Left forelimb (tissue), 1 donor: ENCODE results near the gene LZTS2.

ENCODE experiments used
- DNase-seq: peaks from one replicate; pipeline ENCODE4 v3.0.0-alpha.2; 2018; ENCODE audit warnings: low spot score

The LZTS2 gene

DNA sequence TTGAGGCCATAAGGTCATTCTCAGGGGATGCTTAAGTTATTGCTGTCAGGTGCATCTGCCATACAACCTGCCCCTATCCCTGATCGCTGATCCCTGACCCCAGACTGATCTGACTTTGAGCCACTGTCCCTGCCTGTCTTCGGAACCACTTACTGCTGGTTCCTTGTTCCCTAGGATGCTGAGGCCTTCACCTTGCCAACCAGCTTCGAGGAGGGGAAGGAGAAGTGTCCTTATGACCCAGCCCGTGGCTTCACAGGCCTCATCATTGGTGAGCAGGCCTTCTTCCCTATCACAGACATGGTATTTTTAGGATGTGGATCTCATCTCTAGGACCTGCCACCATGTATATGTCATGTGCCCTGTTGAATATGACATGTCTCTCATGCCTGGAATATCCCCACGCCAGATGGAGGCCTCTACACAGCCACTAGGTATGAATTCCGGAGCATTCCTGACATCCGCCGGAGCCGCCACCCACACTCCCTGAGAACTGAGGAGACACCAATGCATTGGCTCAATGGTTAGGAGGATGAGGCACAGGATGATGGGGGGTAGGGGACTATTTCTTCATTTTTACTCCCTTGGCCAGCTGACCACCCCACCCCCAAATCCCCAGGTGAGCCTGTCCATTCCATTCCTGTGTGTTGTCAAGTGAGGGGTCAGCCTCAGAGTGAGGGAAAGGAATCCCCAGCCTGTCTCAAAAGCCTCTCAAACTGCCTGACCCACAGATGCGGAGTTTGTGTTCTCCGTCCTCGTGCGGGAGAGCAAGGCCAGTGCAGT, 21.3 kb upstream of the LZTS2 start:
- peak; percentile 45 for DNase-seq

DNA sequence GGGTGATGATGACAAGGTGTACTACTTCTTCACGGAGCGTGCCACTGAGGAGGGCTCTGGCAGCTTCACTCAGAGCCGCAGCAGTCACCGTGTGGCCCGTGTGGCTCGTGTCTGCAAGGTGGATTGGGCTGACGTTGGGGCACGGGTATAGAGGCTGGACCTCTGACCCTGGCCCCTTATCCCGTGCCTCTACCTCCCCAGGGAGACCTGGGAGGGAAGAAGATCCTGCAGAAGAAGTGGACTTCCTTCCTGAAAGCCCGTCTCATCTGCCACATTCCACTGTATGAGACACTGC, 20.8 kb upstream of the LZTS2 start:
- DNase-seq: peak; percentile 59

DNA sequence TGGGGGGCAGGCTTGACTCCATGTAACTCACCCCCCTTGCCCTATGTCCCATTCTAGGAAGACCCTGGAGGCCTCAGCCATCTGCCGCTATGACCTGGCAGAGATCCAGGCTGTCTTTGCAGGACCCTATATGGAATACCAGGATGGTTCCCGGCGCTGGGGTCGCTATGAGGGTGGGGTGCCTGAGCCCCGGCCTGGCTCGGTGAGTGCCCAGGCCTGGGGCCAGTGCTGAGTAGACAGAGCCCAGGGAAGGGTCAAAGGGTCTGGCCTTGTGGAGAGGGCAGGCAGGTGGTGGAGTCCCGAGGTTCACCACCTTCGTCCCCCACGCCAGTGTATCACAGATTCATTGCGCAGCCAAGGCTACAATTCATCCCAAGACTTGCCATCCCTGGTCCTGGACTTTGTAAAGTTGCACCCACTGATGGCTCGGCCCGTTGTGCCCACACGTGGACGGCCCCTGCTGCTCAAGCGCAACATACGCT, 19.8 kb upstream of the LZTS2 start:
- DNase-seq: peak; percentile 56

DNA sequence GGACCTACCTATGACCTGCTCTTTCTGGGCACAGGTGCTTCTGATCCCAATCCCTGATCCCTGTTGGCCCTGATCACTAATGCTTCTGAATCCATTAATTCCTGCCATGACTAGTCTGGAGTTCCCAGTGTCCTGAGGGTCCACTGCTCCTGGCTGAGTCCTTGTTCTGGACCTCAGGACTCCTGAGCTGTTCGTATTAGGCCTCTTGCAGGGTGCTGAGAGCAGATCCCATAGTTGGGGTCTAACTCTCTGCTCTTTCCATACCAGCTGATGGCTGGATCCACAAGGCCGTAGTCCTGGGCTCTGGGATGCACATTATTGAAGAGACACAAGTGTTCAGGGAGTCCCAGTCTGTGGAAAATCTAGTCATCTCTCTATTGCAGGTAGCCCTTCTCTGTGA, 19.3 kb upstream of the LZTS2 start:
- DNase-seq: peak; percentile 58

DNA sequence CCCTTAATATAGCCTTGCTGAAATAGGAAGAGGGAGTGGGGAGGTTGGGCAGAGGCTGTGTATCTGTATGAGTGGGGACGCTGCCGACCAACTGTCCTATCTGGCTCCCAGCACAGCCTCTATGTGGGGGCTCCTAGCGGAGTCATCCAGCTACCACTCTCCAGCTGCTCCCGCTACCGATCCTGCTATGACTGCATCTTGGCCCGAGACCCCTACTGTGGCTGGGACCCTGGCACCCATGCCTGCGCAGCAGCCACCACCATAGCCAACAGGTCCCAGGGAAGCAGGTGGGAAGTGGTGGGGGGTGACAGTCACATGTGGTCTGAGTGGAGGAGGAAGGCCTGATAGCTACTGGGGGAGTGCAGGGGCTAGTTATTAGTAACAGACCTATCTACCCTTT, 18.9 kb upstream of the LZTS2 start:
- peak; percentile 34 for DNase-seq

DNA sequence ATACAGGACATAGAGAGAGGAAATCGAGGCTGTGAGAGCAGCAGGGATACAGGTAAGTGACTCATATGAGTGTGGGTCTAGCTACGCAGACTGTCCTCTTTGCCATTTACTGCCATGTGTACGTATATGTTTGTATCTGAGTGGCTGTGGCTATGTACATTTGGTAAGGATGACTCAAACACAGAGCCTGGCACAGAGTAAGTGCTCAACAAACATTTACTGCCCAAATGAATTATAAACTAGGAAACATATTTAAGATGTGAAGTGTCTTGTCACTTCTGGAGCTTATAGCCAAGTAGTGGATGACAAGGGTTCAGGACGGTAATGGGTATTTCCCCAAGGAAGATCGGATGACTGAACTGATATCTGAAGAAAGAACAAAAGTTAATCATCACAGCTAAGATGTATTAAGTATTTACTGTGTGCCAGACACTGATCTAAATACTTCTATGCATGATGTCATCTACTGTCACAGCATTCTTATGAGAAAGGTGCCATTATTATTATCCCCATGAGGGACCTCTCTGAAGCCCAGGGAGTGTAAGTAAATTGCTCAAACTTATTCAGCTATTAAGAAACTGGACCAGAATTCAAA, 18.3 kb upstream of the LZTS2 start:
- peak; percentile 17 for DNase-seq

DNA sequence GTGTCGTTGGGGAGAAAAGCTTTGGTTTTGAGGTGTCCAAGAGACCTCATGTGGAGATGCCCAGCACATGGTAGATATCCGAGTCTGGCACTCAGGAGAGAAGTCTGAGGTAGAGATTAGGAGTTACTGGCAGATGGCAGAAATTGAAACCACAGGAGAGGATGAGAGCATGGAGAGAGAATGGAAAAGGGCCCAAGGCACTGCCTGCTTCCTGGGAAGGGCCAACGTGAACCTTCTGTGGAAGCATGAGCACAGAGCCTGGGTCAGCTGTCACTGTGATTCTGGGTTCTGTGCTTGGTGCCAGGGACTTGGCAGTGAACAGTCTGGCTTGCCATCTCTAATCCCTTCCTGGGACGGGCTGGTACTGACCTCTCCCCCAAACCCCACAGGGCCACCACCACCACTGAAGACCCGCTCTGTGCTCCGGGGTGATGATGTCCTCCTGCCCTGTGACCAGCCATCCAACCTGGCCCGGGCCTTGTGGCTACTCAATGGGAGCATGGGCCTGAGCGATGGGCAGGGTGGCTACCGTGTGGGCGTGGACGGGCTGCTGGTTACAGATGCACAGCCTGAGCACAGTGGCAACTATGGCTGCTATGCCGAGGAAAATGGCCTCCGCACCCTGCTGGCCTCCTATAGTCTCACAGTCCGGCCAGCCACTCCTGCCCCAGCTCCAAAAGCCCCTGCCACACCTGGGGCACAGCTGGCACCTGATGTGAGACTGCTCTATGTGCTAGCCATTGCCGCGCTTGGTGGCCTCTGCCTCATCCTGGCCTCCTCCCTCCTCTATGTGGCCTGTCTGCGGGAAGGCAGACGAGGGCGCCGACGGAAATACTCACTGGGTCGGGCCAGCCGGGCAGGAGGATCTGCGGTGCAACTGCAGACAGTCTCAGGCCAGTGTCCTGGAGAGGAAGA, 16.4 kb upstream of the LZTS2 start:
- peak; percentile 63 for DNase-seq

DNA sequence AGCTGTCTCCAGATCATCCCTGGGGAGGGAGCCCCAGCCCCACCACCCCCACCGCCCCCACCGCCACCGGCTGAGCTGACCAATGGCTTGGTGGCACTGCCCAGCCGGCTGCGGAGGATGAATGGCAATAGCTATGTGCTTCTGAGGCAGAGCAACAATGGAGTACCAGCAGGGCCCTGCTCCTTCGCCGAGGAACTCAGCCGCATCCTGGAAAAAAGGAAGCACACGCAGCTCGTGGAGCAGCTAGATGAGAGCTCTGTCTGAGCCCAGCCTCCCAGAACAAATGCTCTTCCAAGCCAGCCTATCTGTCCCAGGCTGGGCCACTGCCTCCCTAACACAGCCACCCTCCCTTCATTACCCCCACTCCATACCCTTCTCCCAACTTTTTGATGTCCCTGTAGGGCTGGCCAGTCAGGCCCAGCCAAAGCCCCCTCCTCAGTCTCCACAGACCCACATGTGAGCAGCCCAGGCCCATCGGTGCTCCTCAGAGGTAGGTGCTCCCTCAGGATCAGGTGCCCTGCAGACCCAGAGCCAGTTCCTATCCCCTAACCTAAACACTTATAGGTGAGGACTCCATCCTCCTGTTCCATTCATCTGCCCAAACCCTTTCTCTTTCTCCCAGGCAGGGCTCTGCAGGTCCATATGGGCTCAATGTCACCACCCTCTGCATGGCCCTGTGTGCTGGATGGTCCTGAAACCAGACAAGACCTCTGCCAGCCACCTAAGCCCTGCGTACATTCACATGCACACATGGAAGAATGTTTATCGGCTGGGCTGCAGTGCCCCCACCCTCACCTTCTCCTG, 15.5 kb upstream of the LZTS2 start:
- DNase-seq: peak; percentile 47

DNA sequence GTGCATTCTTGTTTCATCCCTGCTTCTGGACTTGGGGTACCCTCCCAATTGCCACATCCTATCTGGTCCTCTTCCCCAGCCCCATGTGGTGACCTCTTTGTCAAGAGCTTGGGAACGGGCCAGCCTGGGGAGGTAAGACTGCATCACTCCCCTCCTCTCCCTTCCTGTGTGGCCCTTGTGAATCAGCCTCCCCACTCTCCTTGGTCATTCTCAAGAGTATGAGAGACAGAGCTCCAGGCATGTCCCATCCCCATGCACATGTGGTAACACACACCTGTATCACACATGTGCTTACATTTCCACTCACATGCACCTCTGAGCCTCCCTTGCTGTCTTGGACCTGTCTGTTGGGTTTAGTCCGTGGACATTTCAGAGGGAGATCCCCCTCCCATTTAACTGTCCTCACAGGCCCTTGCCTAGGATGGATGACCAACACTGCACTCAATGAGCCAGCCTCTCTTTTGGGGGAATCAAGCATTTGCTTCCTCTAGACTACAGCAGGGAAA, 14.9 kb upstream of the LZTS2 start:
- no peak for DNase-seq

DNA sequence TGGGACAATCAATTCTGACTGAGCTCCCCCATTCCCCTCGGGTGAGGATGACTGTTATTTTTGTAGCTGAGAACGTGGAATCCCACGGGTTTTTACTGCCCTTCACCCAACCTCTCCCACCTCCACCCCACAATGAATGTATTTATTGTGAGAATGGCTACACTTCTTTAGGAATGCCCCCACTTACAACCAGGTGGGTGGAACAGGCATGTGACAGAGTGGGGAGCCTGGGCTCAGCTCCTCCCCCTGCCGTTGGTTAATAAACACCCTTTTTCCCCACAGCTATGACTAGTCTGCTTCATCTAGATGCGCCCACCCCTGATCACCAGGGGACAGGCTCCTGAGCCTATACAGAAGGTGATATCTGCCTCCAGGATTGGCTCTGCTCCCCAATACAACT, 14.3 kb upstream of the LZTS2 start:
- DNase-seq: no peak

DNA sequence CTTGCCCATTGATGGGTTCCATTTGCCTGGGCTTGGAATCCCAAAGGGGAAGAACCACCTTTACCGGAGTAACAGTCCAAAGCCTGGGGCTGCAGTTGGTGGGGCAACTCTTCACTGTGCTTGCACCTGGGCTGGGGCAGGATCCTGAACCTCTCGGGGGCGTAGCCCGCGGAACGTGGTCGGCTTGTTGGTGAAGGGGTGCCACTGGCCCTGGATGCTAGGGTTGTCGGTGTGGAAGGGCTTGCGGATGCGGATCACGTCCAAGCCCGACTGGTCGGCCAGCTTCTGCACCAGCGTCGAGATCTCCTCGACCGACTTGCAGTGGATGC, 13.0 kb upstream of the LZTS2 start:
- no peak for DNase-seq

DNA sequence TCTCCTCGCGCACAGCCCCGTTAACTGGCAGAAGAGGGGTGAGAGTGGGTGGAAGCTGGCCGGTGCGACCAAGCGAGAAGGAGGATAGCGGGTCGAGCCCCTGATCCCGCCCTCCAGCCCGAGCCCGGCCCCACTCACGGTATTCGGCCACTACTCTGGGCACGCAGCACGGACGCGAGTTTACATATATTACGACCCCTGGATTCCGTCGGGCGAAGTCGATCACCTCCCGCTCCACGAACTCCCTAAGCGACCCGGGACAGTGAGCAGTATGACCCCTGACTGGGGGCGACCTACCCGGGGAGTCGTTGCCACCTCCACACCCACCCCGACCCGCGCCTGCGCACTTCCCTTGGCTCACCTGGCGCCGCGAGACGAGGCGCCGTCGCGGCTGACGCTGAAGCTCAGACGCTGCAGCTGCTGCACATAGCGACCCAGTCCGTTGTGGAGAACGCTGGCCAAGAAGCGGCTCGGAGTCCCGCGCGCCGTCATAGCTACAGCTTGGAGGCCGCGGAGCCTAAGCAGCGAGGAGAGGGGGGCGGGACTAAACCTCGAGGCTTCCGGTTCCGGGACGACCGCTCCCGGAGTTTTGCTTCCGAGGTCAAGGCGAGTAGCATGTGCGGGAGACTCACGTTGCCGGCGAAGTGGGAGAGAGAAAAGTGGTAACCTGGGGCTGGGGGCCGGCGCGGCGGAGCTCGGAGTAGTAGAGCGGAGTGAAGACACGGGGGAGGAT, 12.5 kb upstream of the LZTS2 start, which contains the start of the genes MRPL43 and TWNK:
Gene MRPL43, minus strand, starts transcription at position 546 of the 733 bp plus-strand sequence. Its CDS starts 54 bp downstream, at position 492.
Gene TWNK, plus strand, starts transcription at position 592 of the 733 bp plus-strand sequence. CDS start 668 bp downstream, outside the sequence.
- DNase-seq: peak; percentile 91

DNA sequence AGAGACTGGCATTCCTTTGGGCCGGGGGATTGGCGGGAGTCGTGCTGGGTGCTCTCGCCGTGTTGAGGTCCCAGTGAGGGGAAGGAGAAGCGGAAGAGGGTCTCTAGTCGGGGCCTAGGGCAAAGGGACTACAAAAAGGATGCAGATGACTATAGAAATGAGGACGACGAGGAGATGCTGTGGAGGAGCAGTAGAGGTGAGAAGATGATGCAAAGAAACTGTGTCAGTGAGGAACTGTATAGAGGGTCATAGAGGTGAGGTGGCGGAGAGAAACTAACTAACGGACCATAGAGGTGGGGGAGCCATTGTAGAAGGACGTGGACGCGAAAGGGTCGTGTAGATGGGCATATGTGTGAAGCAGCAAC, 11.9 kb upstream of the LZTS2 start:
- no peak for DNase-seq

DNA sequence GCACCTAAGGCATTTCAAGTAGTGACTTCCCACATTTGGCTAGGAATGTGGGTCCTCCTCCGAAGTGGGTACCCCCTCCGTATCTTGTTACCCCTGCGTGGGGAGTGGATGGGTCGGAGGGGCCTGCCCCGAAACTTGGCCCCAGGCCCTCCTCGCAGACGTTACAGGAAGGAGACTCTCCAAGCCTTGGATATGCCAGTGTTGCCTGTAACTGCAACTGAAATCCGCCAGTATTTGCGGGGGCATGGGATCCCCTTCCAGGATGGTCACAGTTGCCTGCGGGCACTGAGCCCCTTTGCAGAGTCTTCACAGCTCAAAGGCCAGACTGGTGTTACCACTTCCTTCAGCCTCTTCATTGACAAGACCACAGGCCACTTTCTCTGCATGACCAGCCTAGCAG, 11.4 kb upstream of the LZTS2 start:
- no peak for DNase-seq

DNA sequence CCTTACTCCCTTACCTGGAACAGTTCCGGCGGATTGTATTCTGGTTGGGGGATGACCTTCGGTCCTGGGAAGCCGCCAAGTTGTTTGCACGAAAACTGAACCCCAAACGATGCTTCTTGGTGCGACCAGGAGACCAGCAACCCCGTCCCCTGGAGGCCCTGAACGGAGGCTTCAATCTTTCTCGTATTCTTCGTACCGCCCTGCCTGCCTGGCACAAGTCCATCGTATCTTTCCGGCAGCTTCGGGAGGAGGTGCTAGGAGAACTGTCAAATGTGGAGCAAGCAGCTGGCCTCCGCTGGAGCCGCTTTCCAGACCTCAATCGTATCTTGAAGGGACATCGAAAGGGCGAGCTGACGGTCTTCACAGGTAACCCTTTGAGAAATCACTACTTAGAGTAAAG, 10.5 kb upstream of the LZTS2 start:
- no peak for DNase-seq

DNA sequence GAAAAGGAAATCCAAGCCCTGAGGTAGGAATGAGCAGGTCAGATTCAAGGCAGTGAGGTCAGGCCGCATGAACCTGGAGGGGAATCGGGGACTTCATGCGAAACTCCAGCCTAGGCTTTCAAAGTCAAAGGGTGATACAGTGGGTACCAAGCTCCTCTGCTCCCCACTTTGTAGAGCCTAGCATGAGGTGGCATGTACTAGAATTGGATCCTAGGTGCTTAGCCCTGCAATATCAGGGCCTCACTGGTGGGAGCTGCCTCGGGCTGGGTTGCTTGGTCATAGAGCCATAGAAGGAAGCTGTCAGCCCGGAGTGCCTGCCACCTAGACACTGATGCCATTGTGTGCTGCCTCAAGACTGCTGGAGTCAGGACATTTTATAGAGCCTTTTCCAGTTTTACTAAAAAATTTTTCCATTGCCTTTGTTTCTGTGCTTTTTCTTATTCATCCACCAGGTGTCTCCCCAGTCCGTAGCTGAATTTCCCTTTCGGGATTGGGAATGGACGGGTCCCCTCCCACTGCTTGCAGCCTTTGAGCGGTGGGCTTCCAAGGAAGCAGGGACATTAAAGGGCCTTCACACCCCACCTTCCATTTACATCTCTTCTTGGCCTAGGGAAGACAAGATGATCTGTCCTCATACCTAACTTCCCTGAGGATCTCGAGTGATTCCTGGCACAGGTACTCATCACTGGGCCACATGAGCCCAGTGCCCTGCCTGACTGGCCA, 5.5 kb upstream of the LZTS2 start:
- DNase-seq: peak; percentile 73

DNA sequence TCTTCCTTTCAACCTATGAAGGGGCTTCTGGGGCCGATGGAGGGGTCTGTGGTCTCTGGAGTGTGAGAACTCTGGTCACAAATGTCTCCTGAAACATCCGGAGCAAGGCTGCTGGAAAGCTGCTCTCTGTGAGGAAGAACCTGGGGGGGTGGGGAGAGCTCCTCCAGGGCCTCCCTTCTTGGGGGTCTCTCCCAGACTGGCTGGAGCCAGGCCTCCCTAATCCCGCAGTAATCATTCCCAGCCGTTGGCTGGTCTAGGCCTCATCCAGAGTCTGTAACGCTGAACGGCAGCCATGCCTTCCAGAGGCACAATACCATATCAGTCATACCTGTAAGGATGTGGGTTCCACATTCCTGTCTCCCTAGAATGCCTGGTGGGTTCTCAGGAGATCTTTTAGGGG, 4.4 kb upstream of the LZTS2 start:
- DNase-seq: no peak

DNA sequence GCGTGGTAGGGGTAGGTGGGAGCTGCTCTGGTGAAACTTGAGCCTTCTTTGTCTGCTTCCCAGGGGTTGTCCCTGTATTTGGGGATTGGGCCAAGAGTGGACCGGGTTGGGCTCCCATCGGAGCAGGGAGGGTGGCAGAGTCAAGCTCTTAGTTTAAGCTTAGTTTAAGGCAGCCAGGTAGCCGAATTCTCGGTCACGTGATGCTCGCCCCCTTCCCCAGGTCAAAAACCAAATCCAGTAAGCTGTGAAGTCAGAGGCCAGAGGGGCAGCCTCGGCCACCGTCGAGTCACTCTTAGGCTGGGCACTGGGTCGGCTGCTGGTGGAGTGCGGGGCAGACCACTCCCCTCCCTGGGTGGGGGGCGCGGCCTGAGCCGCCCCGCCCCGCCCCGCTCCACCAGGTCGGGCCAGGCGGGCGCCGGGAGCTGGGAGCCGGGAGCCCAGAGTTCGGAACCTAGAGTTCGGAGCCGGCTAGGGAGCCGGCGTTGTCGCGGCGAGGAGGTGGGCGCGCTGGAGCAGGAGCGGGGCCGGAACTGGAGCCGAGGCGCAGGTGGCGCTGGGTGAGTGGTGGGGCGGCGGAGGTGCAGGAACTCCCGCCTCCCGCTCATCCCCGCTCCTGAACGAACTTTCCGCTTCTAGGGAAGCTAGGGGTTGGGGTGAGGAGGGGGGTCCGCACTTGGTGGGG, 2.8 kb upstream of the LZTS2 start:
- no peak for DNase-seq

DNA sequence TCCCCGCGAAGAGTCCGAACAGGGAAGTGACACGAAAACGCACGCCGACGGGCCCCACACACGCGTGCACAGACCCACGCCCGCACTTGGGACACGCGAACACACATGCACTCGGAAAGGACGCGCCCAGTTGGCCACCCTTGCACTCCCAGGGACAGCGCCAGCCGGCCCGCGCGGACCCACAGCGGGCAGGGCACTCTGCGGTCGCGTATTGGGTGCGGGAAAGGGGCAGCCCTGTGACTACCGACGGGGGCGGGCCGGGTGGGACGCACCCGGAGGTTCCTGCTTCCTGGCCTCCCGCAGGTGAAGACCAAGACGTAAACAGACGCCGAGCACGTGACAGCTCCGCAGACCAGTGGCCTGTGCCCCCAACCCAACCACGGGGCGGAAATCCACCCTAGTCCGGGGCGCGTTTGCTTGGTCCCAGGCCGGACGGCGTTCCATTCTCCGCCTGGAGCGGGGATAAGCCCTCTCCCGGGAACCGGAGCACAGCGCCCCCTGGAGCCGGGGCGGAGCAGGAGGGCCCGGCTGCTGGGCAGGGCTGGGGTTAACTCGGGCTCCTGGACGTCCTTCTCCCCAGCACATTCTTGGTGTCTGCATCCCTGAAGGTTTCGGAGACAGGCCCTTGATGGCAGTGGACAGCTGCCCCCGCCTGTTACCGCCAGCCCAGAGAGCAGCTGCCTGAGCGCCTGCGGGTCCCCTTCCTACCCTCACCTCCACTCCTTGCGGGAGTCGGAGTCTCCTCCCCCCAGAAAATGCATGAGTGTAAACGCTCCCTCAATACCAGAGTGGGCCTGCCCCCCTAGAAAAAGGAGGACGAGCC, 2.0 kb upstream of the LZTS2 start:
- no peak for DNase-seq
